IgD-negative memory B cell (primary cell): ENCODE results near the gene C8A. TPM values are rescaled to one million over a fixed set of nuclear protein-coding genes. Genes with fewer than 3 reads are reported as not detected.
A peak's percentile ranks its signal among the peaks of the same experiment; 100 is the strongest.

Source experiments
- H3K27ac Mint-ChIP-seq, 3 donors: one replicate each; pipeline ENCODE4 v1.8.0; 2020 to 2022; ENCODE audit warnings: mild to moderate bottlenecking in 3 of 3, mixed read lengths in 3 of 3, moderate library complexity in 1 of 3
- H3K27me3 Mint-ChIP-seq: one replicate; pipeline ENCODE4 v1.8.0; 2021; ENCODE audit warnings: mixed read lengths
- H3K36me3 Mint-ChIP-seq: one replicate; pipeline ENCODE4 v1.8.0; 2020; ENCODE audit warnings: mild to moderate bottlenecking, mixed read lengths
- H3K4me1 Mint-ChIP-seq, 3 donors: one replicate each; pipeline ENCODE4 v1.8.0; 2020 to 2022; ENCODE audit warnings: mixed read lengths in 3 of 3, mild to moderate bottlenecking in 1 of 3
- H3K4me3 Mint-ChIP-seq, 4 donors: one replicate each; pipeline ENCODE4 v1.8.0; 2020 to 2022; ENCODE audit warnings: mild to moderate bottlenecking in 4 of 4, mixed read lengths in 4 of 4, moderate library complexity in 3 of 4
- H3K9me3 Mint-ChIP-seq, 3 donors: one replicate each; pipeline ENCODE4 v1.8.0; 2020 to 2021; ENCODE audit warnings: mixed read lengths in 3 of 3, mild to moderate bottlenecking in 1 of 3
- polyA plus RNA-seq: library from polyadenylated mRNA; unstranded; fragments of 300-500 nt; fragmentation: Illumina TruSeq; gene quantifications from one replicate; pipeline ENCODE4 v1.2.3, GENCODE V29; 2021

The C8A gene
- polyA plus RNA-seq, 1 donor from 2014 or later: not detected

- no peaks in the 10 kb centered on the region for H3K27me3 Mint-ChIP-seq
- no peak overlapping the region for H3K27ac Mint-ChIP-seq
- H3K4me3 Mint-ChIP-seq: no peak overlapping the region
- no peaks in the 10 kb centered on the region for H3K9me3 Mint-ChIP-seq
- H3K4me1 Mint-ChIP-seq: no peaks in the 10 kb centered on the region
- no peaks in the 10 kb centered on the region for H3K36me3 Mint-ChIP-seq
These were observed 39.4 kb downstream of the C8A start for GRCh38 chr1:56894014-56894413.

- no peaks in the 10 kb centered on the region for H3K4me1 Mint-ChIP-seq
- no peaks in the 10 kb centered on the region for H3K9me3 Mint-ChIP-seq
- peak overlapping the region in 1 of 3 donors; percentile 21 for H3K27ac Mint-ChIP-seq
- no peak overlapping the region for H3K4me3 Mint-ChIP-seq
- H3K36me3 Mint-ChIP-seq: no peaks in the 10 kb centered on the region
- no peaks in the 10 kb centered on the region for H3K27me3 Mint-ChIP-seq
These were observed 42.8 kb downstream of the C8A start for GRCh38 chr1:56897150-56898004.

- Mint-ChIP-seq H3K9me3 (no peaks in the 10 kb centered on the region), H3K4me1 (no peaks in the 10 kb centered on the region), H3K27ac (peak overlapping the region in 1 of 3 donors; percentile 21), H3K4me3 (no peak overlapping the region), H3K36me3 (no peaks in the 10 kb centered on the region), H3K27me3 (no peaks in the 10 kb centered on the region)
These were observed 43.4 kb downstream of the C8A start for GRCh38 chr1:56898005-56898373.

- no peak overlapping the region for H3K27ac Mint-ChIP-seq
- no peaks in the 10 kb centered on the region for H3K4me1 Mint-ChIP-seq
- H3K9me3 Mint-ChIP-seq: no peaks in the 10 kb centered on the region
- no peak overlapping the region for H3K4me3 Mint-ChIP-seq
- H3K36me3 Mint-ChIP-seq: no peaks in the 10 kb centered on the region
- H3K27me3 Mint-ChIP-seq: no peaks in the 10 kb centered on the region
These were observed 44.3 kb downstream of the C8A start for GRCh38 chr1:56898879-56899278.

- no peaks in the 10 kb centered on the region for H3K9me3 Mint-ChIP-seq
- no peaks in the 10 kb centered on the region for H3K36me3 Mint-ChIP-seq
- H3K4me1 Mint-ChIP-seq: no peaks in the 10 kb centered on the region
- H3K4me3 Mint-ChIP-seq: no peak overlapping the region
- no peaks in the 10 kb centered on the region for H3K27me3 Mint-ChIP-seq
- H3K27ac Mint-ChIP-seq: no peak overlapping the region
These were observed 47.1 kb downstream of the C8A start for GRCh38 chr1:56901716-56902115.

GRCh38 chr1:56903778-56904177 lies 49.2 kb downstream of the C8A start:
- Mint-ChIP-seq H3K27me3 (no peaks in the 10 kb centered on the region), H3K4me3 (no peak overlapping the region), H3K9me3 (no peaks in the 10 kb centered on the region), H3K4me1 (no peaks in the 10 kb centered on the region), H3K36me3 (no peaks in the 10 kb centered on the region), H3K27ac (no peak overlapping the region)

- Mint-ChIP-seq H3K4me1 (no peaks in the 10 kb centered on the region), H3K27me3 (no peaks in the 10 kb centered on the region), H3K36me3 (no peaks in the 10 kb centered on the region), H3K4me3 (no peak overlapping the region), H3K9me3 (no peaks in the 10 kb centered on the region), H3K27ac (no peak overlapping the region)
These were observed 50.2 kb downstream of the C8A start for GRCh38 chr1:56904663-56905397.

GRCh38 chr1:56905667-56906066 lies 51.1 kb downstream of the C8A start:
- Mint-ChIP-seq H3K4me3 (no peak overlapping the region), H3K27me3 (peaks cover 2% of the 10 kb centered on the region), H3K9me3 (no peaks in the 10 kb centered on the region), H3K36me3 (no peaks in the 10 kb centered on the region), H3K27ac (peak overlapping the region in 1 of 3 donors; percentile 3), H3K4me1 (no peaks in the 10 kb centered on the region)

GRCh38 chr1:56908619-56909221 lies 54.1 kb downstream of the C8A start:
- Mint-ChIP-seq H3K4me1 (no peaks in the 10 kb centered on the region), H3K4me3 (no peak overlapping the region), H3K36me3 (no peaks in the 10 kb centered on the region), H3K27me3 (peaks cover 2% of the 10 kb centered on the region), H3K9me3 (no peaks in the 10 kb centered on the region), H3K27ac (no peak overlapping the region)

- Mint-ChIP-seq H3K4me3 (no peak overlapping the region), H3K36me3 (no peaks in the 10 kb centered on the region), H3K4me1 (no peaks in the 10 kb centered on the region), H3K27me3 (peaks cover 2% of the 10 kb centered on the region), H3K9me3 (no peaks in the 10 kb centered on the region), H3K27ac (no peak overlapping the region)
These were observed 55.9 kb downstream of the C8A start for GRCh38 chr1:56910441-56910985.

GRCh38 chr1:56911098-56911938 lies 56.7 kb downstream of the C8A start:
- H3K36me3 Mint-ChIP-seq: no peaks in the 10 kb centered on the region
- no peak overlapping the region for H3K27ac Mint-ChIP-seq
- peaks cover 2% of the 10 kb centered on the region for H3K27me3 Mint-ChIP-seq

GRCh38 chr1:56912325-56912724 lies 57.7 kb downstream of the C8A start:
- no peak overlapping the region for H3K27ac Mint-ChIP-seq
- no peaks in the 10 kb centered on the region for H3K36me3 Mint-ChIP-seq
- peaks cover 2% of the 10 kb centered on the region for H3K27me3 Mint-ChIP-seq
- no peak overlapping the region for H3K4me3 Mint-ChIP-seq
- no peaks in the 10 kb centered on the region for H3K9me3 Mint-ChIP-seq
- no peaks in the 10 kb centered on the region for H3K4me1 Mint-ChIP-seq

More at GRCh38 chr1:56911098-56911938, 56.7 kb downstream of the C8A start:
- Mint-ChIP-seq H3K4me3 (no peak overlapping the region), H3K4me1 (no peaks in the 10 kb centered on the region), H3K9me3 (no peaks in the 10 kb centered on the region)

- Mint-ChIP-seq H3K27me3 (no peaks in the 10 kb centered on the region), H3K27ac (no peak overlapping the region), H3K4me1 (no peaks in the 10 kb centered on the region), H3K9me3 (no peaks in the 10 kb centered on the region), H3K36me3 (no peaks in the 10 kb centered on the region), H3K4me3 (no peak overlapping the region)
These were observed 61.4 kb downstream of the C8A start for GRCh38 chr1:56915960-56916359.

GRCh38 chr1:56916630-56917029 lies 62.0 kb downstream of the C8A start:
- Mint-ChIP-seq H3K4me1 (no peaks in the 10 kb centered on the region), H3K27me3 (peaks cover 3% of the 10 kb centered on the region), H3K9me3 (no peaks in the 10 kb centered on the region), H3K4me3 (no peak overlapping the region), H3K27ac (no peak overlapping the region), H3K36me3 (no peaks in the 10 kb centered on the region)
